DMS153 (cell line): ENCODE measurements around the gene DFFB.
"Not testable (repeated sequence)": the region's sequence is repeated elsewhere in the genome, so short reads cannot be mapped to it uniquely, and the experiment has no call there.

ENCODE experiments used
- DNase-seq: peaks from one replicate; lab custom pipeline; 2025; lab: John Stamatoyannopoulos, UW

Gene DFFB

GRCh38 chr1:3910857-3911845, 53.9 kb downstream of the DFFB start:
- peak; percentile 68 for DNase-seq

GRCh38 chr1:3911981-3912808, 54.9 kb downstream of the DFFB start:
- DNase-seq, result no peak

DNA sequence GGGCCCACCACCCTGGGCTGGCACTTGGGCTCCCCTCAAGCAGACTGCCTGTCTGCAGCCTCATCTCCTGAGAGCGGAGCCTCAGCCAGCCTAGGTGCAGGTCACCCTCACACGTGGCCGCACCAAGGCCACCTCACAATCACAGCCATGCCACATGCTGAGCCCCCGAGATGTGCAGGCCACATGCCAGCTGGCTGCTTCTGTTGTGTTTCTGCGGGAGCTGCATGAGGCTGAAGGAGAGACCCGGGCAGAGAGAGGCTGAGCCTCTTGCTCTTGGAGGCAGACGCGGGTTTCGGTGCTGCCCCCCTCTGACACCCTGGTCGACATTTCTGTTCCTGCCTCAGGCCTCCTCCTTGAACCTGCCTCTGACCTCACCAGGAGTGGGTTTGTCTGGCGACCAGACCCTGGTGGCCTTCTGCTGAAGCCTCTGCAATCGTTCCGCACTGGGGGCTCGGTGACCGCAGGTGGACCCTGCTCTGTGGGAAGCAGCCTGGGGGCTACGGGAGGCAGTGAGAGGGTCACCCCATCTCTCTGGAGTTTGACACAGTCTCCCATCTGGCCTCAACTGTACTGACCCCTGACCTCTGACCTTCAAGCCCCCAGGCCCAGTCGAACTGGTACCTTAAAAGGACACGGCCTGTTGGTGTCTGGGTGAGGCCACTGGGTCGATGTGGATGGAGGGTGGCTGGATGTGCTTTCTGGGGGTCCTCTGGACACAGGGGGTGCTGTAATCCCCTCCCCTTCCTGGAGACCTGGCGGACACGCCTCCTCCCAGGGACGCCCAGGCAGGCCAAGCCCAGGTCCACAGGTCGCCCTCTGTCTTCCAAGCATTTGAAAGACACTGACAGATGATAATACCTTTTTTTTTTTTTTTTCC, 55.8 kb downstream of the DFFB start:
- no peak for DNase-seq

- DNase-seq, result no peak
These were observed 57.1 kb downstream of the DFFB start for GRCh38 chr1:3914331-3914851.

- DNase-seq, result no peak
These were observed 57.6 kb downstream of the DFFB start for GRCh38 chr1:3914911-3915310.

DNA sequence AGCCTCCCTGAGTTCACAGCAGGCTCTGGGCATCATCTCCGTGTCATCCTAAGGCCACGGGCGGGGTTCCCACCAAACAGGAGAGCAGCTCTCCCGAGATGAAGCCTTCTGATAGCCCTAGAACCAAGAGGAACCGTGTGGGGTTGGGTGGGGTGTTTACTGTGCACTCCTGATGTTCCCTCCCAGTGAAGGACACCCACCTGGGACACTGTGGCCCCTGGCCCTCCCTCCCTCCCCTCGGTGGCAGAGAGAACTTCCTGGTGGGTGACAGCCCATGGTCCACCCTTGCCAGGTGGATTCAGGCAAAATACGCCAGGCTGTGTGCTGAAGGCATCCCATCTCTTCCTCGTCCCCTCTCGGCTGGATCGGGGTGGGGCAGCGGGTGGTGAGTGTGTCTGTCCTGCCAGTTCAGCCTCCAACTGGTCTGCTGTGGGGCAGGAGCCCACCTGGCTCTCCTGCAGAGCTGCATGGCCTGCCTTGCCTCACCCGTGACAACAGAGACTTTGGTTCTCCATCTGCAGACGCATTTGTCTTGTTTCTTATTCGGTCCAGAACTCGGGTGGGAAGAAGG, 58.4 kb downstream of the DFFB start:
- no peak for DNase-seq

- no peak for DNase-seq
These were observed 60.5 kb downstream of the DFFB start for GRCh38 chr1:3917761-3918160.

- not testable (repeated sequence) for DNase-seq
These were observed 61.1 kb downstream of the DFFB start for GRCh38 chr1:3918359-3918758.

DNA sequence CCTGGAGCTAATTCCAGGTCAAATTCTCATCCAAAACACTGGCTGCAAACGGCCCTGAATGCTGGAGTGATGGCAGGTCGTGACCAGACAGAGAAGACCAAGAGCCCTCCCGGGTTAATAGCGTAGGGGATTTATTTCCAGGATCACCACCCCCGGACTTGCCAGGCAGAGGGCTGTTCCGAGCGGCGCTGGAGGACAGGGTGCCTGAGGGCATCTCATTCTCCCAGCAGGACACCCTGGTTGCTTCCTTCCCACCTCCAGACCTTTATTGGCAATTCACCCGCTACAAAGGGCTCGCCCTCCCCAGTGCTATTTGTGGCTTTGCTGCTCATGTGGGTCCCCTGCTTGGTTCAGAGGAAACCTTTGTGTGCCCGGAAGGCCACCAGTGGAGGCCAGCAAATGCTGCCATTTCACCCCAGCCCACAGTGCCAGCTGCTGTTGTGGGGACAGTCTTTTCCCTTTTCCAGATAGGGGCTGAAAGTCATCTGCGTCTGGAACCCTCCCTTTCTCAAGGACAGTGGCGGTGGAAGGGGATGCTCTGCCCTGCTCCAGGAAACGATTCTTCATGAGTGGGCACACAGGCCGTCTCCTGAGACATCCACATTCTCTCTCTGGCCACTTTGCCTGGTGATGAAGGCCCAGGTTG, 61.8 kb downstream of the DFFB start:
- DNase-seq, result no peak

DNA sequence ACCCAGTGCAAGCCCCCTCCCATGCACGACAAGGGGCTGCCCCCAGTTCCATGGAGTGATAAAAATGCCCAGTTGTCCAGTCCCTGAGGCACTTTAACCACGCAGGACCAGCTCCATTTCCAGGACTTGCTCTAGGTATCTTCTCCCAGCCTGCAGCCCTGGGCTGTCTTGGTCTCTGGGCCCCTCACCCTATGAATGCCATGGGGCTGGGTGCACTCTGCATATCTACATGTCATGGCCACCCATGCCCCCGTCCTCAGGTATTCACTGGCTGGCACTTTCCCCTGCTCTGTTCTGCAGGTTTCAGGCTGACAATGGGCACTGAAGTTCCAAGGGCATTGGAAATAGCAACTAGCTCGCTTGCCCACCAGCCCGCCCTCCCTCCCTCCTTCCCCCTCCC, 62.4 kb downstream of the DFFB start:
- no peak for DNase-seq

GRCh38 chr1:3921765-3922164, 64.5 kb downstream of the DFFB start:
- DNase-seq, result no peak

GRCh38 chr1:3922201-3922725, 65.0 kb downstream of the DFFB start:
- DNase-seq, result no peak

GRCh38 chr1:3922851-3923250, 65.6 kb downstream of the DFFB start:
- no peak for DNase-seq

DNA sequence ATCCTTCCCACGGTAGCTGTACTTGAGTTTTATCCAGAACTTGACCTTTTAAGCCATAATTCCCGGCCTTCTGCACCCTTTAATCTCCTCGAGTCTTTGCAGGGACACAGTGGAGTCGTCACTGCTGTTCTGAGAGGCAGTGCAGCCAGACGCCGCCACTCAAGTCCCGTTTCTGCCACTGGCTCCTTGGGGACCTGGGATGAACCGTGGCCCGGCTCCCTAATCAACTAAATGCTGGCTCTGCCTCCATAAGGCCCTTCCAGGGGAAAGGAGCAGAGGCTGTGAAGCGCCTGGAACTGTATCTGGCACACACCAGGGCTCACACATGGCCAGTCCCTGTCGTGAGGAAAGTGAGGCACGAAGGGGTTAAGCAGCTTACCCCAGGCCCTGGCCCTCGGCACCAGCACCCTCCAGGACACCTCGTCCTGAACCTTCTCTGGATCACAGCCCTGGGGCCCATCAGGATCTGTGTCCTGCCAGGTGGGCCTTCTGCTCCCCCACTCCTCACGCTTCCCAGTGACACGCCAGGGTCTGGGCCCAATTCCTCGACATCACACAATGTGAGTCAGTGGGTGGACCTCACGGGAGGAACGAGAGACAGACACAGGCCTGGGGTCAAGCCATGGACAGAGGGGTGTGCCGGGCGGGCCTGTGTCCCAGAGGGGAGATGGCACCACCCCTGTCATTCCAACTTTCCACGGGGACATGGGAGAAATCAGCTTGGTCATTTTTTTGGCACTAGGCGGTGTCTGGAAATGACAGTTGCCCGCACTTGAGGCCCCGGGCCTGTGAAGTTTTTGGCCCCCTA, 66.3 kb downstream of the DFFB start:
- DNase-seq, result no peak

DNA sequence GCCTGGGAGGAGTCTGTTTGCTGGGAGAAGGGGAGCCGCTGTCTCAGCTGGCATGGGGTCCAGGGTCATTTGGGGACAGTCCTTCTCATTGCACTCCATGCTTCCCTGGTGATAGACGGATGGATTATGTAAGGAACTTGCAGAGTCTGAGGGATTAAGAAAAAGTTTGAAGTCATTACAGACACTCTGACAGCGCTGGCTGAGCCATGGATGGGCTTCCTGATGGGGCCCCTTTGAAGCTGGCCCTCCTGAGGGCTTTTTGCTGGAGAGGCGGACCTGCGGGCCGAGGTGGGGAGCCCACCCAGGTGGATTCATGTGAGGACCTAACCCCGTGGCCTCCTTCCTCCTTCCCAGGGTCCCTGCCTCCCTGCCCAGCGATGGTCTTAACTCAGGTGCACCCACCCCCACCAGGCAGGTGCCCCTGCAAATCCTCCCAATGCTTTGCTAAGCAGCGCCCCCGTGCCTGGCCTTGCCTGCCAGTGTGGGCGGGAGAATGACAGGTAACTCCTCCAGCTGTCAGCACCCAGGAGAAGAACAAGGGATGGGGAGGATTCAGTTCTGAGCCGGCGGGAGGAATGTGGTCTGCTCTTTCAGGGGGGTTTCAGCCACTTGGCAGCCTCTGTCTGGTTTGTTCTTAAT, 67.0 kb downstream of the DFFB start:
- DNase-seq, result no peak

- DNase-seq, result peak; percentile 28
These were observed 67.5 kb downstream of the DFFB start for GRCh38 chr1:3924825-3925220.

DNA sequence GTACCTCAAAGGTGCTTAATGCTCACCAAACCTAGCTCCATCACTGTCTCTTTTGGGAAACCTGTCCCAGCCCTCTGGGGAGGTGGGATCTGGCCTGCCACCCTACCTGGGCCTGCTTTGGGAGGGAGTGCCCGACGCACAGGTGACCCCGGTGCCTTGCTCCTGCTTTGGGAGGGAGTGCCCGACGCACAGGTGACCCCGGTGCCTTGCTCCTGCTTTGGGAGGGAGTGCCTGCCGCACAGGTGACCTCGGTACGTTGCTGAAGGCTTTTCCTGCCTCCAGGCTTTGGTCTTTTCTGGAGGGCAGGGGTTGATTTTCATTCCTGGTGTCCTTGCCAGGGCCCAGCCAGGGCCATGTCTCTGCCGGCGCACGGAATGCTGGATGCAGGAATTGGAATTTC, 68.0 kb downstream of the DFFB start:
- DNase-seq, result no peak

- DNase-seq, result no peak
These were observed 68.5 kb downstream of the DFFB start for GRCh38 chr1:3925762-3926161.

- DNase-seq, result no peak
These were observed 69.7 kb downstream of the DFFB start for GRCh38 chr1:3926956-3927355.
